Amniotic stem cell (primary cell): ENCODE results near the gene FLOT1.
"Not testable (repeated sequence)": the region's sequence is repeated elsewhere in the genome, so short reads cannot be mapped to it uniquely, and the experiment has no call there.

Experiments used
- DNase-seq: peaks from one replicate; lab custom pipeline; 2025; lab: John Stamatoyannopoulos, UW

FLOT1 gene

DNA sequence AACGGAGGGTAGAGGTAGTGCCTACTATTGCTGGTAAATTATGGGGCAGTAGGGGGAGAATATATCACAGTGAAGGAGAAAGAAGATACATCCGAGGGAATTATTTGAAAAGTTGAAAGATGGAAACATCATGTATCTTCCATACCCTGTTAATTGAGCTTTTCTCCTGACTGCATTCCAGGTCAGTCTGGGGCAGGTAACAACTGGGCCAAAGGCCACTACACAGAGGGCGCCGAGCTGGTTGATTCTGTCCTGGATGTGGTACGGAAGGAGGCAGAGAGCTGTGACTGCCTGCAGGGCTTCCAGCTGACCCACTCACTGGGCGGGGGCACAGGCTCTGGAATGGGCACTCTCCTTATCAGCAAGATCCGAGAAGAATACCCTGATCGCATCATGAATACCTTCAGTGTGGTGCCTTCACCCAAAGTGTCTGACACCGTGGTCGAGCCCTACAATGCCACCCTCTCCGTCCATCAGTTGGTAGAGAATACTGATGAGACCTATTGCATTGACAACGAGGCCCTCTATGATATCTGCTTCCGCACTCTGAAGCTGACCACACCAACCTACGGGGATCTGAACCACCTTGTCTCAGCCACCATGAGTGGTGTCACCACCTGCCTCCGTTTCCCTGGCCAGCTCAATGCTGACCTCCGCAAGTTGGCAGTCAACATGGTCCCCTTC, 19.2 kb downstream of the FLOT1 start:
- not testable (repeated sequence) for DNase-seq

GRCh38 chr6:30722280-30723112, 20.0 kb downstream of the FLOT1 start:
- no peak for DNase-seq

- DNase-seq = not testable (repeated sequence)
Observed at GRCh38 chr6:30722025-30722279, 20.5 kb downstream of the FLOT1 start.

DNA sequence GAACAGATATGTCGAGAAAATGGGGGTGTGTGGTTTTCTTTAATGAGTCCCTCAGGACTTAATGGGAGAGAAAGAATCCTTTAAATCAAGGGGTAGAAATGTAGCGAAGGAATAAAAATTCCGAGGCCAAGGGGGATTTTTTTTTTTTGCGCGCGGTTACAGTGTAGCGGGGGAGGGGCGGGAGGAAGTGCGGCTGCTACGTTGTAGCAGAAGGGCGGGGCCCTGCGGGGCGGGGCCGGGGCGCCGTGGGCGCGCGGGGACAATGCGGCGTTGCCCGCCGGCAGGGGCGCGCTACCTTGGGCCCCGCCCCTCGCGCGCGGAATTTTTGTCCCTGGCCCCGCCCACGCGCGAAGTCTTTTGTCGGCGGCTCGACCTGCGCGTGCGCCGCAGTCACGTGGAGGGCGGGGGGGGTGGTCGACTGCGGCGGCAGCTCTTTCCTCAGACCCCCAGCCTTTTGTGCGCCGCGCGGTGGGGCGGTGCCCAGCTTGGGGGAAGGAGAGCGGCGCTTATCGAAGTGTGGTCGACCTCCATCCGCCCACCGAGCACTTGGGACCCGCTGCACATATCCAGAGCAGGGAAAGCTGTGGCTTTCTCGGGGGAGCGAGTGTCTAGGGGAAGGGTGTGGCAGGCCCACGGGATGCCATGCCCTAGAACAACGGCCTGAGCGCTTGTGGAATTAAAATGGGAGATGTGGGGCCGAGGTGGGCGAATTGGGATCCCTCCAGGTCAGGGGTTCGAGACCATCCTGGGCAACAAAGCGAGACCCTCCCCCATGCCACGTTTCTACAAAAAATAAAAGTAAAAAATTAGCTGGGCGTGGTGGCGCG, 21.1 kb downstream of the FLOT1 start:
- peak; percentile 74 for DNase-seq

DNA sequence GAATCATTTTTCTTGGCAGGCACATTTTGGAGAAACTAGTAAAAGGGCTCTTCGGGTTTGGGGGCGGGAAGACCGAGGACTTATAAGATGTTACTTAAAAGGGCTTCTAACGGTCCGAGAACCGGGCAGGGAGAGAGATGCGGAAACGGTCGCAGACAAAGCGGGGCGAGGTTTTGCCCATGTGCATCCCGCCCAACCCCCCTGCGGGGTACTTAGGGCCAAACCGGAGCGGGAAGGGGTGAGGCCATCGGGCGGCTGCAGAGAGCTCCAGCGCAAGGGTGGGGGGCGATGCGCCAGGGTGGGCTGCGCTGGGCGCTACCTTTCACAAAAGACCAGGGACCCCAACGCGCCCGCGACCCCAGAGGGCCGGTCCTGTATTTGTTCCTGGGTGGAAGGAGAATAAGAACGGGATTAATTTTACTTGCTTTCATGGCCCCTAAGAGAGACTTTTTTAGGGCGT, 21.7 kb downstream of the FLOT1 start:
- DNase-seq = no peak

DNA sequence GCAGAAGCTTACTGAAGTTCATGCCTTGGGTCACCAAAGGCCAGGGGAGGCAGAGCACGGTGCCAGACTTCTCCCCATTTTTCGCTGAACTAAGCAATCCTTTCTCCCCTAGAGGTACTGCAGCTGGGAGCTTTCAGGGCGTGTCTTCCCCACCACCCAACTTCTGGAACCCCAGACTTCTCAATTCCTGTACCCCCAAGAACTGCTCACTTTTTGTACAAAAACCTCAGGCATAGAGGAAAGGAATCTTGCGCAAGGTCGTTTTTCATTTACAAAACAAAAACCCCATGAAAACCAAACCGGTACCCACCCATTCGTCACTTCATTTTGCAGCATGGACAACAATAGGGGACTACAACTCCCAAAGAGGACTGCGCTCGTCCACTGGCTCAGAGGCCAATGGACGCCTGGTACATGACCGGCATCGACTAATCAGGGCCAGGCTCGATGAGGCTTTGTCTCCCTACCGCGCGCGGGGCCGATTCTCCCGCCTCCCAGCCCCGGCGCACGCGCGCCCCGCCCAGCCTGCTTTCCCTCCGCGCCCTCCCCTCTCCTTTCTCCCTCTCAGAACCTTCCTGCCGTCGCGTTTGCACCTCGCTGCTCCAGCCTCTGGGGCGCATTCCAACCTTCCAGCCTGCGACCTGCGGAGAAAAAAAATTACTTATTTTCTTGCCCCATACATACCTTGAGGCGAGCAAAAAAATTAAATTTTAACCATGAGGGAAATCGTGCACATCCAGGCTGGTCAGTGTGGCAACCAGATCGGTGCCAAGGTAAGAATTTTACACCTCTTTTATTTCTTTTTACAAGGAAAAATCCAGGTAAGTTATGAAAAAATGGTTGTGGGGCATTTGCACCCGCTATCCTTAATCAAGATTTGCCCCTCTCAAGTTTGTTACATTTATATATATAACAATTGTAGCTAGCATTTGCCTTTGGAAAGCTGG, 22.4 kb downstream of the FLOT1 start, which contains the start of gene TUBB:
Gene TUBB, plus strand, starts transcription at position 562 of the 947 bp plus-strand sequence. Its CDS starts 155 bp downstream, at position 717.
- peak; percentile 97 for DNase-seq

DNA sequence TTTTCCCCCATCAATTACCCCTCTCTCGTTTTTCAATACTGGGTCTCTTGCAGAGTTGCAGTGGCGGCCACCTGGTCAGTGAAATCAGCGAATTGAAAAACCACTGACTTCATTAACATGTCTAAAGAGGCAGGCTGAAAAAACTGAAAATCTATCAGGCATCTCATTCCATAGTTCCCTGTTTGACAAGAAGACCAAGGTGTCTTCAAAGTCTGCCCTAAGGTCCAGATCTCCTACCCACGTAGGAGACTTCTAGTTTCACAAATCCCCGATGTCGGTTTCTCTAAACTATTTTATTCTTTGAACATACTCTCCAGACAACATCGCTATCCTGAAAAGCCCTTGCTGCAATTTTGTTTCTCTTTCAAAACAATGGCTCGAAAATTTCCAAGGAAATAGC, 23.1 kb downstream of the FLOT1 start:
- no peak for DNase-seq

DNA sequence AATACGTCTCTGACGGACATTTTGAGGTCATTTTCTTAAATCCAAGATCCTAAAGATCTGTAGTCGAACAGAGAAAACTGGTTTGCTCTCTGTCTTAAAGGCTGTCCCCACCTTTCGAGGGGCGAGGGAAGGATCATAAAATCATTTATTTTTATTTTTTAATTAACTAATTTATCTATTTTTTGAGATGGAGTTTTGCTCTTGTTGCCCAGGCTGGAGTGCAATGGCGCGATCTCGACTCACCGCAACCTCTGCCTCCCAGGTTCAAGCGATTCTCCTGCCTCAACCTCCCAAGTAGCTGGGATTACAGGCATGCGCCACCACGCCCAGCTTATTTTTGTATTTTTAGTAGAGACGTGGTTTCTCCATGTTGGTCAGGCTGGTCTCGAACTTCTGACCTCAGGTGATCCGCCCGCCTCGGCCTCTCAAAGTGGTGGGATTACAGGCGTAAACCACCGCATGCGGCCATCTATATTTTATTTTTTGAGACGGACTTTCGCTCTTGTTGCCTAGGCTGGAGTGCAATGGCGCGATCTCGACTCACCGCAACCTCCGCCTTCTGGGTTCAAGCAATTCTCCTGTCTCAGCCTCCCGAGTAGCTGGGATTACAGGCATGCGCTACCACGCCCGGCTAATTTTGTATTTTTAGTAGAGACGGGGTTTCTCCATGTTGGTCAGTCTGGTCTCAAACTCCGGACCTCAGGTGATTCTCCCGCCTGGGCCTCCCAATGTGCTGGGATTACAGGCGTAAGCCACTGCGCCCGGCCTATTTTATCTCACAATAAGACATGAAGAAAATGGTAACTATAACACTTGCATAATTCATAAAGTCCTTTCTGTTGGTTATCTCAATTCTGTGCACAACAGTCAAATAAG, 24.4 kb downstream of the FLOT1 start:
- DNase-seq = not testable (repeated sequence)

GRCh38 chr6:30717129-30717844, 25.2 kb downstream of the FLOT1 start, which contains the start of gene MDC1:
Gene MDC1 (minus strand): TSS chr6:30717281. CDS start chr6:30715175, 2,106 bp downstream.
- DNase-seq = peak; percentile 99

GRCh38 chr6:30716879-30717128, 25.7 kb downstream of the FLOT1 start:
- no peak for DNase-seq

- DNase-seq = no peak
Observed at GRCh38 chr6:30714263-30714662, 28.2 kb downstream of the FLOT1 start.

- no peak for DNase-seq
Observed at GRCh38 chr6:30712441-30712945, 30.0 kb downstream of the FLOT1 start.

GRCh38 chr6:30711758-30712380, 30.6 kb downstream of the FLOT1 start:
- DNase-seq = no peak

GRCh38 chr6:30709101-30709868, 33.2 kb downstream of the FLOT1 start:
- DNase-seq = no peak

GRCh38 chr6:30707281-30707850, 35.1 kb downstream of the FLOT1 start:
- no peak for DNase-seq

DNA sequence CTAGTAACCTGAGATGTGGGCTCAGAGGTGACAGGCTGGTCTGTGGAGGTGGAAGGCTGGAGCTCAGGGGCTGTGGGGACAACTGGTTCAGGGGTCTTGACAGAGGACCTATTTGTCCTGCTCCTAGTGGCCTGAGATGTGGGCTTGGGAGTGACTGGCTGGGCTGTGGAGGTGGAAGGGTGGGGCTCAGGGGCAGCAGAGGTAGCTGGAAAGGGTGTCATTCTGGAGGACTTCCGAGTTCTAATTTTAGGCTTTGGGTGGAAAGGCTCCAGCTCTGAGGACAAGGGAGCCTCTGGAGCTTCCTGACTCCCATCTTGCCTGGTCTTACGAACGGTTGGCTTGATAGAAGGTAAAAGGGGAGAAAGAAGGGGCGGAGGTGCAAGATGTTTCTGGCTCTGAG, 36.9 kb downstream of the FLOT1 start:
- no peak for DNase-seq

DNA sequence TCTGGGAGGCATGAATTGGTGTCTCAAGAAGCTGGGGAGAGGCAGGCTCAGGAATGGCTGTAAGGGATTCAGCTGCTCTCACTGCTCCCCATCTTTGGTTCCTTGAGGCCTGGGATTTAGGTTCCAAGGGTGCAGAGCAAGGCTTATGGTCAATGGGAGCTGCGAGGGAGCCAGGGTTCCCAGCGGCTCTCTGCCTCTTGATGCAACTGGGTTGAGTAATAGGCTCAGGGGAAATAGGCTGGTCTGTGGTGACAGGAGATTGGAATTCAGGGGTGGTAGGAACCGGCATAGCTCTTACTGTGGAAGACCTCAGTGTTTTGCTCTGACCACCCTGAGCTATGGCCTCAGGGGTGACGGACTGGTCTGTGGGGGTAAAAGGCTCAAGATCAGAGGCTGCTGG, 38.7 kb downstream of the FLOT1 start:
- no peak for DNase-seq

DNA sequence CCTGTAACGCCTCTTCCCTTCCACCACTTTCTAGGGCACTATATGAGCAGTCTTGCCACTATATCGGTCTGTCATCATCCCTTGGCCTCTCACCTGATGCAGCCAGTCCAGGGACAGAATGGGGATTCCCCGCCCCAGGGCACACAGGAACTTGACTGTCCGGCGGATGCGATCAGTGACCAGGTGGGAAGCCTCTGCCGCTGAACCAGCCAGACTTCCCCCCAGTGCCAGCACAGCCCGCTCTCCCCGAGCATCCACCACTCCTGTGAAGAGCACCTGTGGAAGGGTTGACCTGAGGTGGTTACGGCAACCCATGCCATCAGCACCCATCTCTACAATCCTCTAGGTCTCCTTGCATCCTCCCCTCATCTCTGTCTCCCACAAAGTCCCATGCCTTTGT, 39.5 kb downstream of the FLOT1 start:
- DNase-seq = no peak
